Activated naive CD8-positive, alpha-beta T cell (primary cell): Measurements from ENCODE around the gene ORMDL3.

Experiments
- H3K27ac Mint-ChIP-seq: one replicate; pipeline ENCODE4 v1.8.0; 2021; ENCODE audit warnings: mixed read lengths
- H3K27me3 Mint-ChIP-seq: one replicate; pipeline ENCODE4 v1.8.0; 2021; ENCODE audit warnings: mixed read lengths
- H3K36me3 Mint-ChIP-seq: one replicate; pipeline ENCODE4 v1.8.0; 2021; ENCODE audit warnings: mixed read lengths
- H3K4me1 Mint-ChIP-seq: one replicate; pipeline ENCODE4 v1.8.0; 2021; ENCODE audit warnings: low read depth, mixed read lengths
- H3K4me3 Mint-ChIP-seq: one replicate; pipeline ENCODE4 v1.8.0; 2021; ENCODE audit warnings: mild to moderate bottlenecking, mixed read lengths
- H3K9me3 Mint-ChIP-seq: one replicate; pipeline ENCODE4 v1.8.0; 2021; ENCODE audit warnings: low read depth, mixed read lengths

Gene ORMDL3, protein sequence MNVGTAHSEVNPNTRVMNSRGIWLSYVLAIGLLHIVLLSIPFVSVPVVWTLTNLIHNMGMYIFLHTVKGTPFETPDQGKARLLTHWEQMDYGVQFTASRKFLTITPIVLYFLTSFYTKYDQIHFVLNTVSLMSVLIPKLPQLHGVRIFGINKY

GRCh38 chr17:39927101-39927928, at the start of gene ORMDL3, which contains the start of gene LRRC3C:
TSS of gene ORMDL3 (minus strand) at chr17:39927601. CDS start at chr17:39924203, 3,398 bp downstream.
TSS of gene LRRC3C (plus strand) at chr17:39927732. CDS start at chr17:39941524, 13,792 bp downstream.
- Mint-ChIP-seq H3K4me3 (peak within 1 kb of the TSS; percentile 95), H3K4me1 (peaks cover 57% of the 10 kb centered on the region), H3K9me3 (no peaks in the 10 kb centered on the region), H3K36me3 (peaks cover 3% of the 10 kb centered on the region), H3K27ac (peak within 1 kb of the TSS; percentile 98), H3K27me3 (no peaks in the 10 kb centered on the region)

DNA sequence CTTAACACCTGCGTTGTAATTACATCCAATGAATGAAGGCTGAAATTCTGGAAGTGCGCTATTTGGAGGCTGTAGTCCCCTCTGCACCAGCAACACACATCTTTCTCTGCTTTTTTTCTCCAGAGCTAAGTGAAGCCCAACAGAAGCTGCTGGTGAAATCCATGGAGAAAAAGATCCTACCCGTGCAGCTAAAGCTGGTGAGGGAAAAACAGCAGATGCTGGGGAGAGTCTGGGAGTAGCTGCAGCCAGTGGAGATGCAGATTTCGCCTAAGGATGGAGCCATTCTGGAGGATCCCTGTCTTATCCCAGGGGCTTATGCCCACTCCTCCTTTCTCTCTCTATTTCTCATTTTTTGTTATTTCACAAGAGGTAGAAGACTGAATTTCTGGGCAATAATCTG, 48.4 kb upstream of the ORMDL3 start:
- no peaks in the 10 kb centered on the region for H3K9me3 Mint-ChIP-seq
- no peaks in the 10 kb centered on the region for H3K27me3 Mint-ChIP-seq
- H3K4me3 Mint-ChIP-seq = no peak overlapping the region
- no peak overlapping the region for H3K27ac Mint-ChIP-seq
- no peaks in the 10 kb centered on the region for H3K36me3 Mint-ChIP-seq
- peaks cover 14% of the 10 kb centered on the region for H3K4me1 Mint-ChIP-seq

DNA sequence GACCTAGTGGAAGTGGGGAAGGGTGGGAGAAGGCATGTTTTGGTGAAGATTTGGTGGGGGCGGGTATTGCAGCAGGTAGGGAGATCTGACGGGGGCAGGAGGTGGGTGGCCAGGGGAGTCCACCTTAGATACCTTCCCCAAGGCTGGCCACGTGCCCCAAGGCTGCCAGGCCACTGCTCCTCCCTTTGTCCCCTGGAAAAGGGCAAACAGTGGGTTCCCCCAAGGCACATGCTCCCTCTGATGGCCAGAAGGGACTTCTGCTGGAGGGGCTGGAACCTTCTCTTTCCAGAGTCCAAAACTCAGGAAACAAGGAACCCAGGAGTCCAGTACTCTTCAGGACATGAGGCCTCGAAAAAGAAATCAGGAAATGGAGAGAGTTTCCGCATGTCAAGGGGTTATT, 47.0 kb upstream of the ORMDL3 start:
- H3K36me3 Mint-ChIP-seq = no peaks in the 10 kb centered on the region
- no peaks in the 10 kb centered on the region for H3K9me3 Mint-ChIP-seq
- H3K27me3 Mint-ChIP-seq = no peaks in the 10 kb centered on the region
- H3K27ac Mint-ChIP-seq = no peak overlapping the region
- peaks cover 4% of the 10 kb centered on the region for H3K4me1 Mint-ChIP-seq
- no peak overlapping the region for H3K4me3 Mint-ChIP-seq

- no peaks in the 10 kb centered on the region for H3K27me3 Mint-ChIP-seq
- H3K36me3 Mint-ChIP-seq = no peaks in the 10 kb centered on the region
- H3K4me3 Mint-ChIP-seq = no peak overlapping the region
- no peaks in the 10 kb centered on the region for H3K4me1 Mint-ChIP-seq
- H3K9me3 Mint-ChIP-seq = no peaks in the 10 kb centered on the region
- no peak overlapping the region for H3K27ac Mint-ChIP-seq
These were observed 46.1 kb upstream of the ORMDL3 start for GRCh38 chr17:39973496-39973895.

DNA sequence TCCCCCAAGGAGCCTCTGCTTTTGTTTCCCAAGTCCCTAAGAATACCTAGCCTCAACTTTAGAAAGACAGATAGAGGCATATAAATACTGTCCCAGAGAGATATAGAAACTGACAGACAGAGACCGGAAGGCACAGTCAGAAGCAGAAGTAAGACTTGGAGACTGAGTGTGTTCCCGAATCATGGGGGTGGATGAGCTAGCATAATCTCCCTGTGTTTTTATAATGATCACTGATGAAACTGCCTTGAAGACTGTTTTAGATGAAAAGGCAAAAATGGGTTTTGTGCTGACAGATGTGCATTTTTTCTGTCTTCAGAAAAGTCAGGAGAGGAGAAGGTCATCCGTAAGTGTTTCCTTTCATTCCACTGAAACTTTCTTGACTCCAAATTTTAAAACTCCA, 44.9 kb upstream of the ORMDL3 start:
- Mint-ChIP-seq H3K4me1 (no peaks in the 10 kb centered on the region), H3K27me3 (no peaks in the 10 kb centered on the region), H3K9me3 (no peaks in the 10 kb centered on the region), H3K4me3 (no peak overlapping the region), H3K36me3 (no peaks in the 10 kb centered on the region), H3K27ac (no peak overlapping the region)

- Mint-ChIP-seq H3K36me3 (no peaks in the 10 kb centered on the region), H3K27ac (no peak overlapping the region), H3K9me3 (no peaks in the 10 kb centered on the region), H3K27me3 (no peaks in the 10 kb centered on the region), H3K4me1 (no peaks in the 10 kb centered on the region), H3K4me3 (no peak overlapping the region)
These were observed 43.7 kb upstream of the ORMDL3 start for GRCh38 chr17:39971076-39971603.

- Mint-ChIP-seq H3K4me1 (no peaks in the 10 kb centered on the region), H3K9me3 (no peaks in the 10 kb centered on the region), H3K27ac (no peak overlapping the region), H3K4me3 (no peak overlapping the region), H3K36me3 (no peaks in the 10 kb centered on the region), H3K27me3 (no peaks in the 10 kb centered on the region)
These were observed 42.8 kb upstream of the ORMDL3 start for GRCh38 chr17:39970157-39970692.

GRCh38 chr17:39969375-39969774, 42.0 kb upstream of the ORMDL3 start:
- no peak overlapping the region for H3K27ac Mint-ChIP-seq
- H3K4me1 Mint-ChIP-seq = peaks cover 3% of the 10 kb centered on the region
- H3K27me3 Mint-ChIP-seq = no peaks in the 10 kb centered on the region
- no peaks in the 10 kb centered on the region for H3K36me3 Mint-ChIP-seq
- no peaks in the 10 kb centered on the region for H3K9me3 Mint-ChIP-seq
- no peak overlapping the region for H3K4me3 Mint-ChIP-seq

GRCh38 chr17:39968761-39969160, 41.4 kb upstream of the ORMDL3 start:
- Mint-ChIP-seq H3K36me3 (no peaks in the 10 kb centered on the region), H3K4me3 (no peak overlapping the region), H3K9me3 (no peaks in the 10 kb centered on the region), H3K4me1 (peaks cover 6% of the 10 kb centered on the region), H3K27ac (no peak overlapping the region), H3K27me3 (no peaks in the 10 kb centered on the region)

DNA sequence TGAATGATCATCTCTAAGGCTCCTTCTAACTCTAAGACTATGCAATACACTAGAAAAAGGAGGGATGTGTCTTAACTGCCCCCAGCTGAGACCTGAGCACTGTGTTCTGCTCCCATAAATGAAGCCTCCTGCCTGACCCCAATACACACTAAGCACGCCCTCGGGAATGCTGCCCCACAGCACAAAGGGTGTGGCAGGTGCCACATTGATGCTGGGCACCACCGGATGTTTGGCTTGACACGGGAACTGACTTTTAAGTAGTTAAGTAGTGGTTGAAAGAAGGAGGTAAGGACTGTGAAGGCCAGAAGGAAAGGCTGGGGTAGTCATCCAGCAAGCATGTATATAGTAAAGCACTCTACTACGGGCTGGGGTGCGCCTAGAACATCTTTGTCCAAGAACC, 39.4 kb upstream of the ORMDL3 start:
- peaks cover 23% of the 10 kb centered on the region for H3K4me1 Mint-ChIP-seq
- no peak overlapping the region for H3K27ac Mint-ChIP-seq
- no peaks in the 10 kb centered on the region for H3K27me3 Mint-ChIP-seq
- H3K4me3 Mint-ChIP-seq = no peak overlapping the region
- no peaks in the 10 kb centered on the region for H3K9me3 Mint-ChIP-seq
- H3K36me3 Mint-ChIP-seq = no peaks in the 10 kb centered on the region

DNA sequence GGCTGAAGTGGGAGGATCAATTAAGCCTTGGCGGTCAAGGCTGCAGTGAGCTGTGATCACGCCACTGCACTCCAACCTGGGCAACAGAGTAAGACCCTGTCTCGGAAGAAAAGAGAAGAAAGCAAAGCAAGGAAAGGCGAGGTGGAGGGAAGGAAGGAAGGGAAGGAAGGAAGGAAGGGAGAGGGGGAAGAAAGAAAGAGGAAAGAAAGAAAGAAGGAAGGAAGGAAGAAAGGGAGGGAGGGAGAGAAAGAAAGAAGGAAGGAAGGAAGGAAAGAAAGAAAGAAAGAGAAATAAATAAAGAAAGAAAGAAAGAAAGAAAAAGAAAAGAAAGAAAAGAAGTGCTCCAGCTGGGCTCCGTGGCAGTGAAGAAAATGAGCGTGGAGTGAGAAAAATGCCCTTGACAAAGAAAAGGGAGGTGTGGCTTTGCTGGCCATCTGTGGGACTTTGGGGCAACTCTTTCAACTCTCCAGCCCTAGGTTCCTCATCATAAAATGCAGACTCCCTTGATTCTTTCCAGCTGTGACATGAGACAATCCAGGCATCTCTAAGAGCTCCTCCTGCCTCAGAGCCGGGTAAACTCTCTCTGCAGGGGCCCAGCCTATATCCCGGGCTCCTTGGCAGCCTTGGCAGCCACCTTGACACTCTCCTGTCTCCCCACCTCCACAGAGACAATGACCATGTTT, 37.8 kb upstream of the ORMDL3 start:
- Mint-ChIP-seq H3K4me1 (peaks cover 25% of the 10 kb centered on the region), H3K9me3 (no peaks in the 10 kb centered on the region), H3K27ac (no peak overlapping the region), H3K27me3 (no peaks in the 10 kb centered on the region), H3K4me3 (no peak overlapping the region), H3K36me3 (no peaks in the 10 kb centered on the region)

GRCh38 chr17:39963829-39964228, 36.4 kb upstream of the ORMDL3 start:
- no peaks in the 10 kb centered on the region for H3K9me3 Mint-ChIP-seq
- H3K27me3 Mint-ChIP-seq = no peaks in the 10 kb centered on the region
- H3K27ac Mint-ChIP-seq = peak overlapping the region; percentile 35
- H3K4me3 Mint-ChIP-seq = peak overlapping the region; percentile 46
- no peaks in the 10 kb centered on the region for H3K36me3 Mint-ChIP-seq
- H3K4me1 Mint-ChIP-seq = peaks cover 30% of the 10 kb centered on the region

GRCh38 chr17:39962642-39963220, 35.3 kb upstream of the ORMDL3 start, which contains the start of gene GSDMA:
TSS of gene GSDMA (plus strand) at chr17:39963004. CDS start at chr17:39965688, 2,684 bp downstream.
- Mint-ChIP-seq H3K9me3 (no peaks in the 10 kb centered on the region), H3K4me1 (peaks cover 31% of the 10 kb centered on the region), H3K27ac (peak within 1 kb of the TSS; percentile 66)

GRCh38 chr17:39960524-39961041, 33.2 kb upstream of the ORMDL3 start:
- Mint-ChIP-seq H3K36me3 (no peaks in the 10 kb centered on the region), H3K4me3 (no peak overlapping the region), H3K27me3 (no peaks in the 10 kb centered on the region), H3K9me3 (no peaks in the 10 kb centered on the region), H3K27ac (no peak overlapping the region), H3K4me1 (peaks cover 31% of the 10 kb centered on the region)

More at GRCh38 chr17:39962642-39963220, 35.3 kb upstream of the ORMDL3 start, which contains the start of gene GSDMA:
- H3K4me3 Mint-ChIP-seq = peak within 1 kb of the TSS; percentile 46
- no peaks in the 10 kb centered on the region for H3K36me3 Mint-ChIP-seq
- no peaks in the 10 kb centered on the region for H3K27me3 Mint-ChIP-seq
